ENCODE measurements around the gene RTN4.

The RTN4 gene

GRCh38 chr2:54931473-54931872 is 118.8 kb downstream of the RTN4 start:
- Histone ChIP-seq H3K9ac (ENCODE audit: low read length) (no peak overlapping the region), H3K27me3 (ENCODE audit: low read depth, low read length) (peaks cover 21% of the 10 kb centered on the region), H3K4me3 (ENCODE audit: low read length) (no peak overlapping the region), H3K9me3 (ENCODE audit: insufficient read depth, low read length) (no peaks in the 10 kb centered on the region), H2AFZ (ENCODE audit: low read depth, low read length) (no peak overlapping the region), H3K4me1 (ENCODE audit: low read length) (peaks cover 30% of the 10 kb centered on the region), H4K20me1 (ENCODE audit: insufficient read depth, low read length) (no peaks in the 10 kb centered on the region), H3K79me2 (ENCODE audit: low read length) (no peaks in the 10 kb centered on the region), H3K4me2 (ENCODE audit: low read length) (no peak overlapping the region), H3K36me3 (replicated peaks; ENCODE audit: low read depth, low read length) (no peaks in the 10 kb centered on the region), H3K27ac (ENCODE audit: low read length) (no peak overlapping the region)
- no peak for TF ChIP-seq EZH2phosphoT487 (IDR thresholded peaks at IDR 0.05; ENCODE audit: low read depth)
- no peak for TF ChIP-seq CTCF (IDR thresholded peaks at IDR 0.05; ENCODE audit: low read depth, low read length)

GRCh38 chr2:54928719-54929118 is 121.5 kb downstream of the RTN4 start:
- H3K4me3 ChIP-seq (ENCODE audit: low read length): no peak overlapping the region
- H3K79me2 ChIP-seq (ENCODE audit: low read length): no peaks in the 10 kb centered on the region
- TF ChIP-seq EZH2phosphoT487 (IDR thresholded peaks at IDR 0.05; ENCODE audit: low read depth) (no peak), CTCF (IDR thresholded peaks at IDR 0.05; ENCODE audit: low read depth, low read length) (no peak)
- no peaks in the 10 kb centered on the region for H4K20me1 ChIP-seq (ENCODE audit: insufficient read depth, low read length)
- no peaks in the 10 kb centered on the region for H3K36me3 ChIP-seq (replicated peaks; ENCODE audit: low read depth, low read length)
- no peak overlapping the region for H3K9ac ChIP-seq (ENCODE audit: low read length)
- no peak overlapping the region for H2AFZ ChIP-seq (ENCODE audit: low read depth, low read length)
- no peak overlapping the region for H3K4me2 ChIP-seq (ENCODE audit: low read length)
- H3K4me1 ChIP-seq (ENCODE audit: low read length): peaks cover 24% of the 10 kb centered on the region
- H3K9me3 ChIP-seq (ENCODE audit: insufficient read depth, low read length): no peaks in the 10 kb centered on the region
- H3K27me3 ChIP-seq (ENCODE audit: low read depth, low read length): peaks cover 31% of the 10 kb centered on the region
- no peak overlapping the region for H3K27ac ChIP-seq (ENCODE audit: low read length)

GRCh38 chr2:54927751-54928615 is 122.3 kb downstream of the RTN4 start:
- H3K79me2 ChIP-seq (ENCODE audit: low read length): no peaks in the 10 kb centered on the region
- no peak overlapping the region for H3K4me3 ChIP-seq (ENCODE audit: low read length)
- no peaks in the 10 kb centered on the region for H4K20me1 ChIP-seq (ENCODE audit: insufficient read depth, low read length)
- H3K36me3 ChIP-seq (replicated peaks; ENCODE audit: low read depth, low read length): no peaks in the 10 kb centered on the region
- H3K27me3 ChIP-seq (ENCODE audit: low read depth, low read length): peaks cover 33% of the 10 kb centered on the region
- no peak overlapping the region for H3K9ac ChIP-seq (ENCODE audit: low read length)
- H3K9me3 ChIP-seq (ENCODE audit: insufficient read depth, low read length): no peaks in the 10 kb centered on the region
- no peak overlapping the region for H2AFZ ChIP-seq (ENCODE audit: low read depth, low read length)
- peaks cover 23% of the 10 kb centered on the region for H3K4me1 ChIP-seq (ENCODE audit: low read length)
- TF ChIP-seq CTCF (IDR thresholded peaks at IDR 0.05; ENCODE audit: low read depth, low read length): no peak
- no peak for TF ChIP-seq EZH2phosphoT487 (IDR thresholded peaks at IDR 0.05; ENCODE audit: low read depth)
- H3K27ac ChIP-seq (ENCODE audit: low read length): no peak overlapping the region
- no peak overlapping the region for H3K4me2 ChIP-seq (ENCODE audit: low read length)

- Histone ChIP-seq H3K4me1 (ENCODE audit: low read length) (peaks cover 21% of the 10 kb centered on the region), H3K27ac (ENCODE audit: low read length) (no peak overlapping the region), H3K4me2 (ENCODE audit: low read length) (no peak overlapping the region), H2AFZ (ENCODE audit: low read depth, low read length) (no peak overlapping the region), H3K79me2 (ENCODE audit: low read length) (no peaks in the 10 kb centered on the region), H3K36me3 (replicated peaks; ENCODE audit: low read depth, low read length) (no peaks in the 10 kb centered on the region), H3K9ac (ENCODE audit: low read length) (no peak overlapping the region), H4K20me1 (ENCODE audit: insufficient read depth, low read length) (no peaks in the 10 kb centered on the region), H3K27me3 (ENCODE audit: low read depth, low read length) (peaks cover 37% of the 10 kb centered on the region), H3K9me3 (ENCODE audit: insufficient read depth, low read length) (no peaks in the 10 kb centered on the region), H3K4me3 (ENCODE audit: low read length) (no peak overlapping the region)
- TF ChIP-seq CTCF (IDR thresholded peaks at IDR 0.05; ENCODE audit: low read depth, low read length) (no peak), EZH2phosphoT487 (IDR thresholded peaks at IDR 0.05; ENCODE audit: low read depth) (no peak)
Observed at GRCh38 chr2:54927085-54927750, 123.0 kb downstream of the RTN4 start.

Data from OCI-LY3 (cell line).